Measurements from ENCODE around the gene FOS.
"Not testable (repeated sequence)": the region's sequence is repeated elsewhere in the genome, so short reads cannot be mapped to it uniquely, and the experiment has no call there.

The FOS gene

DNA sequence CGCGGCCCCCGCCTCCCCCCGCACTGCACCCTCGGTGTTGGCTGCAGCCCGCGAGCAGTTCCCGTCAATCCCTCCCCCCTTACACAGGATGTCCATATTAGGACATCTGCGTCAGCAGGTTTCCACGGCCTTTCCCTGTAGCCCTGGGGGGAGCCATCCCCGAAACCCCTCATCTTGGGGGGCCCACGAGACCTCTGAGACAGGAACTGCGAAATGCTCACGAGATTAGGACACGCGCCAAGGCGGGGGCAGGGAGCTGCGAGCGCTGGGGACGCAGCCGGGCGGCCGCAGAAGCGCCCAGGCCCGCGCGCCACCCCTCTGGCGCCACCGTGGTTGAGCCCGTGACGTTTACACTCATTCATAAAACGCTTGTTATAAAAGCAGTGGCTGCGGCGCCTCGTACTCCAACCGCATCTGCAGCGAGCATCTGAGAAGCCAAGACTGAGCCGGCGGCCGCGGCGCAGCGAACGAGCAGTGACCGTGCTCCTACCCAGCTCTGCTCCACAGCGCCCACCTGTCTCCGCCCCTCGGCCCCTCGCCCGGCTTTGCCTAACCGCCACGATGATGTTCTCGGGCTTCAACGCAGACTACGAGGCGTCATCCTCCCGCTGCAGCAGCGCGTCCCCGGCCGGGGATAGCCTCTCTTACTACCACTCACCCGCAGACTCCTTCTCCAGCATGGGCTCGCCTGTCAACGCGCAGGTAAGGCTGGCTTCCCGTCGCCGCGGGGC is at the start of gene FOS:
Gene FOS, plus strand, starts transcription at position 407 of the 731 bp plus-strand sequence. Its CDS starts 155 bp downstream, at position 562.
- Histone ChIP-seq H3K36me3 (ENCODE audit: insufficient read depth, low read length) (no peaks in the 10 kb centered on the region; the same call in 1 of the 2 replicates), H3K9me3 (ENCODE audit: control insufficient read depth, insufficient read depth, low read length) (no peaks in the 10 kb centered on the region), H3K4me1 (ENCODE audit: insufficient read depth, low read length) (peaks cover 10% of the 10 kb centered on the region), H3K9ac (ENCODE audit: low read depth, low read length) (peak within 1 kb of the TSS; percentile 74)

GRCh38 chr14:75229661-75230139 is 48.9 kb upstream of the FOS start:
- H3K36me3 ChIP-seq (ENCODE audit: insufficient read depth, low read length), result no peaks in the 10 kb centered on the region
- H3K4me1 ChIP-seq (ENCODE audit: insufficient read depth, low read length), result peaks cover 23% of the 10 kb centered on the region
- H3K9ac ChIP-seq (ENCODE audit: low read depth, low read length), result no peak overlapping the region
- no peaks in the 10 kb centered on the region for H3K9me3 ChIP-seq (ENCODE audit: control insufficient read depth, insufficient read depth, low read length)

DNA sequence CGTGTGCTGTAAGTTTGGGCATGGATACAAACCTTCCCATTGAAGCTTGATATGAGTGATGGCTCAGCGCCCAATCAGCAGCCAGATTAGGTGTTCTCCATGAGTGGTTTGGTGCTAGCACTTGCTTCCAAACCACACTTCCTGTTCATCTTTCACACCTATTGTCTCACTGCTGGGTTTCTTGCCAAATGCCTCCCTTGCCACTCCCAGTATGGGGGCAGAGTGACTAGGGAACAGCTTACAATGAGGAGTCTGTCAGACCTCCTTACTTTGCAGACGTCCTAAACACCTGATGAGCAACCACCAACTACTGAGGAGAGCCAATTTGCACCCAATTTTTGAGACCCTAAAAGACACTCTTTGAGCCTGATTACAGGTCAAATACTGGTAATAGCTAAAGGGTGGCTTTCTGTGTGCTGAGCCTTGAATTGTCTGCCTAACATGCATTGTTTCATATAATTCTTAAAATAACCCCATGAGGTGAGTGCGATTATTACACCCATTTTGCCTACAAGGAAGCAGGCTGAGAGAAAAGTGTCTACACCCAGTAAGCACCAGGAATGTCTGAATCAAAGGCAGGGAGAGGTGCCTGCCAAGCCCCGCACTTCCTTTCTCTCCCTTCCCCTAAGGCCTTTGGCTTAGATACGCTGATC is 48.4 kb upstream of the FOS start:
- H3K4me1 ChIP-seq (ENCODE audit: insufficient read depth, low read length), result peaks cover 24% of the 10 kb centered on the region
- no peak overlapping the region for H3K9ac ChIP-seq (ENCODE audit: low read depth, low read length)
- H3K9me3 ChIP-seq (ENCODE audit: control insufficient read depth, insufficient read depth, low read length), result no peaks in the 10 kb centered on the region
- no peaks in the 10 kb centered on the region for H3K36me3 ChIP-seq (ENCODE audit: insufficient read depth, low read length)

GRCh38 chr14:75231320-75231719 is 47.3 kb upstream of the FOS start:
- H3K4me1 ChIP-seq (ENCODE audit: insufficient read depth, low read length), result peaks cover 24% of the 10 kb centered on the region
- H3K9me3 ChIP-seq (ENCODE audit: control insufficient read depth, insufficient read depth, low read length), result no peaks in the 10 kb centered on the region
- no peaks in the 10 kb centered on the region for H3K36me3 ChIP-seq (ENCODE audit: insufficient read depth, low read length)
- no peak overlapping the region for H3K9ac ChIP-seq (ENCODE audit: low read depth, low read length)

GRCh38 chr14:75232191-75232590 is 46.4 kb upstream of the FOS start:
- Histone ChIP-seq H3K9ac (ENCODE audit: low read depth, low read length) (no peak overlapping the region), H3K4me1 (ENCODE audit: insufficient read depth, low read length) (peaks cover 30% of the 10 kb centered on the region), H3K36me3 (ENCODE audit: insufficient read depth, low read length) (no peaks in the 10 kb centered on the region), H3K9me3 (ENCODE audit: control insufficient read depth, insufficient read depth, low read length) (no peaks in the 10 kb centered on the region)

DNA sequence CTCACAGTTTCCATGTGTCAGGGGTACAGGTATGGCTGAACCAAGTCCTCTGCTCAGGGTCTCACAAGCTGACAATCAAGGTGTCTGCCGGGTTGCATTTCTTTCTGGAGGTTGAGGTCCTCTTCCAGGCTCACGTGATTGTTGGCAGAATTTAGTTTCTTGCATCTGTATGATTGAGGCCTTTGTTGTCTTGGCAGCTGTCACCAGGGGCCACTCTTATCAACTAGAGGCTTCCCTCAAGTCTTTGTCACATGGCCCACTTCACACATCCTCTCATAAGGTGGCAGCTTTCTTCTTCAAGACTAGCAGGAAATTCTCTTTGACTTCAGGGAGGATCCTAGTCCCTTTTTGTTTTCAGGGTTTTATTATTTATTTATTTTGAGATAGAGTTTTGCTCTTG is 46.0 kb upstream of the FOS start:
- no peaks in the 10 kb centered on the region for H3K36me3 ChIP-seq (ENCODE audit: insufficient read depth, low read length)
- peaks cover 31% of the 10 kb centered on the region for H3K4me1 ChIP-seq (ENCODE audit: insufficient read depth, low read length)
- no peaks in the 10 kb centered on the region for H3K9me3 ChIP-seq (ENCODE audit: control insufficient read depth, insufficient read depth, low read length)
- H3K9ac ChIP-seq (ENCODE audit: low read depth, low read length), result no peak overlapping the region

DNA sequence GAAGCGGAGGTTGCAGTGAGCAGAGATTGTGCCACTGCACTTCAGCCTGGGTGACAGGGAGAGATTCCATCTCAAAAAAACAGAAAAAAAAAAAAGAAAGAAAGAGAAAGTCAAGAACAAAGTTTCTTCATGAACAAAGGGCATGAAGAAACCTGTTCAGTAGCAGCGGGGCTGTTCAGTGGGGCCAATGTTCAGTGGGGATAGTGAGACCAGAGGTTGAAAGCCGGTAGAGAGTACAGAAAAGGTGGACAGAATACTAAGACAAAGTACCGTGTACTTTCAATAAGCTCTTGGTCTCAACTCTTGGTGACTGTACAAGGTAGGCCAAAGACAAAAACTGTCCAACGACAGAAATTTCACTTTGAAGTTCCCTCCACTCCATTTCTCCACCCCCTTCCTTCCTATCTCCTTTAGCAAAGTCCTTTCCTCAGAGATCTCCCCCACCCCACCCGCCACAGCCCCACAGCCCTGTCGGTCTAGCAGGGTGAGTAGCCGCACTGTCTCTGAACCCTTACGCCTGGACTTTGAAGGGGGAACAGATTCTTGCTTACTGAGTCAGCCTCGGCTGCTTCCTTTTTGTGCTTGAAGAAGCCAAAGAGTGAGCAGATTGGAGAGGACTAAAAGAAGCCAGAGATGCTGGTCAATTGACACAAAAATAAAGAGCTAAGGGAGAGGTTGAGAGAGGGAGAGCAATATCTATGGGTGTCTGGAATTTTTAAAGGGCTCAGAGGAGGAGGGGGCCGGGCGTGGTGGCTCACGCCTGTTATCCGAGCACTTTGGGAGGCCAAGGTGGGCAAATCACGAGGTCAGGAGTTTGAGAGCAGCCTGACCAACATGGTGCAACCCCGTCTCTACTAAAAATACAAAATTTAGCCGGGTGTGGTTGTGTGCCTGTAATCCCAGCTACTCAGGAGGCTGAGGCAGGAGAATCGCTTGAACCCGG is 44.2 kb upstream of the FOS start:
- H3K9me3 ChIP-seq (ENCODE audit: control insufficient read depth, insufficient read depth, low read length), result no peaks in the 10 kb centered on the region
- peaks cover 36% of the 10 kb centered on the region for H3K4me1 ChIP-seq (ENCODE audit: insufficient read depth, low read length)
- no peak overlapping the region for H3K9ac ChIP-seq (ENCODE audit: low read depth, low read length)
- no peaks in the 10 kb centered on the region for H3K36me3 ChIP-seq (ENCODE audit: insufficient read depth, low read length)

- H3K4me1 ChIP-seq (ENCODE audit: insufficient read depth, low read length), result peaks cover 28% of the 10 kb centered on the region
- not testable (repeated sequence) for H3K9ac ChIP-seq (ENCODE audit: low read depth, low read length); H3K9me3 ChIP-seq (ENCODE audit: control insufficient read depth, insufficient read depth, low read length); H3K36me3 ChIP-seq (ENCODE audit: insufficient read depth, low read length)
Measured at GRCh38 chr14:75235198-75235597, 43.4 kb upstream of the FOS start.

DNA sequence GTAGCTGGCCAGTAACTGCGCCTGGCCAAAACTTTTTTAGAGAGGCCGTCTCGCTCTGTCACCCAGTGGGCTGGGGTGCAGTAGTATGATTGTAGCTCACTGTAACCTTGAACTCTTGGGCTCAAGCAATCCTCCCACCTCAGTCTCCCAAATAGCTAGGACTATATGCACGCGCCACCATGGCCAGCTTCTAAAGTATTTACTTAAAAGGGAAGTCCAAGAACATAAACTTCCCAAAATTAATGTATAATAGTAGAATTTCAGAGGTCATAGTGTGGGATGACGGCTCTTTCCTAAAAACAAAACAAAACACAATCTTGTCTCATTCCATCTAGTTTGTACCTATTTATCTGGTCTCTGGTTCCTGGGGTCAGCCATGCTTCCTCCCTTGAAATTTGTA is 42.2 kb upstream of the FOS start:
- Histone ChIP-seq H3K4me1 (ENCODE audit: insufficient read depth, low read length) (peaks cover 24% of the 10 kb centered on the region), H3K9me3 (ENCODE audit: control insufficient read depth, insufficient read depth, low read length) (no peaks in the 10 kb centered on the region), H3K36me3 (ENCODE audit: insufficient read depth, low read length) (no peaks in the 10 kb centered on the region), H3K9ac (ENCODE audit: low read depth, low read length) (no peak overlapping the region)

DNA sequence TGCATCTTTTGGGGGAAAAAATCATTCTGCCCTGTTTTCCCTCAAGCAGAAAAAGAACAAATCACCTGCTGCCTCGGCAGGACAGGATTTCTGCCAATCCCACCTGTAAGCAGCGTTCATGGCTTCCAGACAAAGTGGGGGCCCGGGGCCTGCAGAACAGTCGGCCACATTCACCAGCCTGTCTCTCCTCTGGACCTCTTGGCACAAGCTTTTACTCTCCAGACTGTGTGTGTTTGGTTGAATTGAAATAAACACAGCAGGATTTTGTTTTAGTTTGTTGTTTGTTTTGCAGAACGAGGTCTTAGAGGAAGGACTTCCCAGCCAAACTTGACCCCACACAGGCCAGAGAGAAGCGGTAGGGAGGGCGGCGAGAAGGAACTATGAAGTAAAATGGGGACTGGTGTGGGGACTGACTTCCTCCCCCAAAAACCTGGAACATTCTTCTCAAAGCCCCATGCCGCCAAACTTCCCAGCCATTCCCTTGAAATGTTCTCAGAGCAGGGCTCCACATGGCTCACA is 41.7 kb upstream of the FOS start:
- H3K36me3 ChIP-seq (ENCODE audit: insufficient read depth, low read length), result no peaks in the 10 kb centered on the region
- no peaks in the 10 kb centered on the region for H3K9me3 ChIP-seq (ENCODE audit: control insufficient read depth, insufficient read depth, low read length)
- peaks cover 24% of the 10 kb centered on the region for H3K4me1 ChIP-seq (ENCODE audit: insufficient read depth, low read length)
- no peak overlapping the region for H3K9ac ChIP-seq (ENCODE audit: low read depth, low read length)

DNA sequence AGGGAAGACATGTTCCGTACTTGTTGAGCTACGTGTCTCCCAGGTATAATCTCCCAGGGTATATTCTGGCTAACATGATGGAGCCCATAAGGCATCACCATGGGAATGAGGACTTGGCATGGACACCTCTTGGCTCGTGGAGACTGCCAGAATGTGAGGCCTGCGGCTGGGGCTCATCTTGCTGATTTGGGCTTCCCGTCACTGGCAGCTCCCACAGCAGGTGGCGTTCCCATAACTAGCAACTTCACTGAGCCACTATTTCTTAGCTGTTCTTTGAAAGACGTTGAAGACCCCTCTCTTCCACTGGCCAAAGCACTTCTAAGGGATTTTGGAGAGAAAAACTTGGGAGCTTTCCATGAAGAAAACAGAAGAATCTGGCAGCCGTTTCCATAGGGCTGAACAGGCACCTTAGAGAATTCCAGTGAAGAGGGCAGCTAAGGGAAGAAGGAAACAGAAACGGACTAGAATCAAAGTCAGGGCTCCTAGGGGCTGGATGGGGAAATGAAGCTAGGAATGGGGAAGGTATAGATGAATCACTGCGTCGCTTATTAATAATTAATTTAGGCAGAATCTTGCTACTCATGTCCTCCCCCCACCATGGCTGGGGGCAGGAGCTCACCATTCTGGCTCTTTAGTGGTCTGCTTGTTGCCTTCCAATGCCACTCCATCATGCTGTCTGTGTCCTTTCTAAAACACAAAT is 39.7 kb upstream of the FOS start:
- no peaks in the 10 kb centered on the region for H3K9me3 ChIP-seq (ENCODE audit: control insufficient read depth, insufficient read depth, low read length)
- H3K36me3 ChIP-seq (ENCODE audit: insufficient read depth, low read length), result no peaks in the 10 kb centered on the region
- H3K4me1 ChIP-seq (ENCODE audit: insufficient read depth, low read length), result peaks cover 24% of the 10 kb centered on the region
- no peak overlapping the region for H3K9ac ChIP-seq (ENCODE audit: low read depth, low read length)

DNA sequence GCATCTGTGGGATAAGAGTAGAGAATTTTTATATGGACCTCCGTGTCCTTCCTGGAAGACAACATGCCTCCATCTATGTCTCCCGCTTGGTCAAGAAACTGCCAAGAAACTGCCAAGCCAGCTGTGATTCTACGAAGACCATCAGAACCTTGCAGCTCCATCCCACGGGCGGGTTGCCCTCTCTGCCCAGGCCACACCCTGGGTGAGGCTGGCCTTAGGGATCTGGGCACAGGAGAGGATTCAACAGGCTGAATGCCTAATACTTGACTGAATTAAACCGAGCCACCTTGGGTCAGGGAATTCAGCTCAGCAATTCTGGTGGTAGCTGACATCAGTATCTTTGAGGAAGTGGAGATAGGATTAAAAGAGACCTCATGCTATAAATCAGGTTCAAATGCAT is 37.8 kb upstream of the FOS start:
- Histone ChIP-seq H3K9ac (ENCODE audit: low read depth, low read length) (no peak overlapping the region), H3K36me3 (ENCODE audit: insufficient read depth, low read length) (no peaks in the 10 kb centered on the region), H3K4me1 (ENCODE audit: insufficient read depth, low read length) (peaks cover 17% of the 10 kb centered on the region), H3K9me3 (ENCODE audit: control insufficient read depth, insufficient read depth, low read length) (no peaks in the 10 kb centered on the region)

DNA sequence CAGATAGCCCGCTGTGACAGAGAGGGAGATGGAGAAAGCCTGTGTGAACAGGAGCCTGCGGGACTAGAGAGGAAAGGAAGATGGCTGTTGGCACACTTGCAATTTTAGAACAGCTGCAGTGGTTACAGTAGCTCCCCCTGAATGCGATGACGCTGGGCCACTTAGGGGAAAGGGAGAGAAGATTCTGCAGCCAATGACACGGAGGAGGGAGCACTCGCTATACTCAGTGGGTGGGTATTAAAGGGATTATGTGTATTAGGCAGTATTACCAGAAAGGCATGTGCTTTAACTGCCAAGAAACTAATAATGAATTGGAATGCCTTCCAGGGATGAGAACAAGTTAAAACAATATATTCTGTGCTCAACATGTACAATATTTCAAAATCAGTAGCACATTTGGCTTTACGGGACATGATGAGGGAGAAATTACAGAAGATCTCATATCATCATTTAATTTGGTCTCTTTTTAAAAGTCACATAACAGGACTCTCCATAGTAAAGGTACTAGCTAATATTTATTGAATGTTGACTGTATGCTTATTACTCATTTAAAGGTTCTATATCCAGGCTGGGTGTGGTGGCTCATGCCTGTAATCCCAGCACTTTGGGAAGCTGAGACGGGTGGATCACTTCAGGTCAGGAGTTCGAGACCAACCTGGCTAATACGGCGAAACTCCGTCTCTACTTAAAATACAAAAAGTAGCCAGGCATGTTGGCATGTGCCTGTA is 35.9 kb upstream of the FOS start:
- peaks cover 9% of the 10 kb centered on the region; the same call in 1 of the 2 replicates for H3K4me1 ChIP-seq (ENCODE audit: insufficient read depth, low read length)
- no peak overlapping the region for H3K9ac ChIP-seq (ENCODE audit: low read depth, low read length)
- no peaks in the 10 kb centered on the region for H3K9me3 ChIP-seq (ENCODE audit: control insufficient read depth, insufficient read depth, low read length)
- H3K36me3 ChIP-seq (ENCODE audit: insufficient read depth, low read length), result no peaks in the 10 kb centered on the region

All from ES-I3 (cell line).